AG09309 (cell line): ENCODE results near the gene SYT3.

Source experiments
- DNase-seq: peaks from one replicate; pipeline ENCODE4 v3.0.0-alpha.2; 2010; ENCODE audit warnings: low read depth
- H3K4me3 ChIP-seq: 2 replicates; pipeline ENCODE4 v1.5.1; 2011; ENCODE audit warnings: mild to moderate bottlenecking, low read depth, low read length, moderate library complexity; ENCODE audit not compliant: control insufficient read depth
- CTCF ChIP-seq: IDR thresholded peaks from 2 replicates; pipeline ENCODE4 v1.5.1; 2011; ENCODE audit warnings: mild to moderate bottlenecking, low read depth, low read length, inconsistent platforms; ENCODE audit not compliant: insufficient read depth, control insufficient read depth; ENCODE audit errors: missing control alignments

Gene SYT3

GRCh38 chr19:50662651-50663481 lies 23.2 kb upstream of the SYT3 start:
- H3K4me3 ChIP-seq, result no peak overlapping the region
- DNase-seq, result no peak
- TF ChIP-seq CTCF, result no peak

DNA sequence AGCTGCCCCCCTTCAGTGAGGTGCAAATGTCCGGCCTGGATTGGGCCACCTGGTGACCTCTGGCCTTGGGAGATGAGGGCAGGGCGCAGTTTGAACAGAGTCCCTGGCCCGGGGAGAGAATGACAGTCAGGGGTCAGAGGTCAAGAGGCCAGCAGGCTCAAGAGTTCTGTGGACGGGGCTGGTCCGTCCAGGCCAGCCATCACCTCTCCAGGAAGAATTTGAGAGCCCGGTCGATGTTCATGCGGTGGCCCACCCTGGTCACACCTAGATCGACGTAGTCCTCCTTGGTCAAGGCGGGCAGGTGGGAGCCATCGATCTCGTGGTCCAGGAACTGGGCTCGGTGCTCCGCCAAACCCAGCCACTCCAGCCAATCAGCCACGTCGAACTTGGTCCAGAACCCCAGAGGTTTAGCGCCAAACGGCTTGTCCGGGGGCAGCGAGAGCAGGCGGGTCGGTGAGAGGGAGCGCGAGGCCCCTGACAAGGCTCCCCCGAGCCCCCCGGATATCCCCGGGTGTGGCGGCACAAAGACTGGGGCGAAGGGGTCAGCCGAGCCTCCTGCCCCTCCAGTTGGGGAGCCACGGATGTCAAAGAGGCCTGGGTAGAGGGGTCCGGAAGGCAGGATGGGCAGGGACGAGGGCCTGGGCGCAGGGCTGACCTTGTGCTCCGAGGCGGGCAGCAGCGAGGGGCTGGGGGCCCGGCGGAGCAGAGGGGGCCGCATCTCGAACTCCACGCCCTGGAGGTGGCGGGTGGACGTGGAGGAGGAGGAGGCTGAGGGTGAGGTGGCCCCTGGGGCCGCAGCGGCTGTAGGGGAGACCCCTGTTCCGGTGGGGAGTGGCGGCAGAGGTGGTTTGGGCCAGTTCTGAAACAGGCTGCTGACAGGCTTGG lies 22.3 kb upstream of the SYT3 start:
- H3K4me3 ChIP-seq, result no peak overlapping the region
- DNase-seq, result no peak
- TF ChIP-seq CTCF, result no peak

GRCh38 chr19:50661023-50661422 lies 21.3 kb upstream of the SYT3 start:
- no peak for DNase-seq
- no peak for TF ChIP-seq CTCF
- H3K4me3 ChIP-seq, result no peak overlapping the region

DNA sequence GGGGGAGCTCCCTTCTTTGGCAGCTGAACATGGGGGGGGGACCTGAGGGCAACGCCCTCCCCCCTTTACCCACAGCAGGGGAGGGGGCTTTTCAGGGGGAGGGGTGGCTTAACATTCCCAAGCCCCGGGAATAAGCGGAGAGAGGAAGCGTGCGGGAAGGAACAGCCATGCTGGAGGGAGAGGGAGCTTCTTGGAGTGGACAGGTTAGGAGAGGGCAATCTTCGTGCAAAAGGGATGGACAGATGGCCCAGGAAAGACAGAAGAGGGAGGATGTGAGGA lies 20.3 kb upstream of the SYT3 start:
- H3K4me3 ChIP-seq, result no peak overlapping the region
- TF ChIP-seq CTCF, result no peak
- DNase-seq, result no peak

DNA sequence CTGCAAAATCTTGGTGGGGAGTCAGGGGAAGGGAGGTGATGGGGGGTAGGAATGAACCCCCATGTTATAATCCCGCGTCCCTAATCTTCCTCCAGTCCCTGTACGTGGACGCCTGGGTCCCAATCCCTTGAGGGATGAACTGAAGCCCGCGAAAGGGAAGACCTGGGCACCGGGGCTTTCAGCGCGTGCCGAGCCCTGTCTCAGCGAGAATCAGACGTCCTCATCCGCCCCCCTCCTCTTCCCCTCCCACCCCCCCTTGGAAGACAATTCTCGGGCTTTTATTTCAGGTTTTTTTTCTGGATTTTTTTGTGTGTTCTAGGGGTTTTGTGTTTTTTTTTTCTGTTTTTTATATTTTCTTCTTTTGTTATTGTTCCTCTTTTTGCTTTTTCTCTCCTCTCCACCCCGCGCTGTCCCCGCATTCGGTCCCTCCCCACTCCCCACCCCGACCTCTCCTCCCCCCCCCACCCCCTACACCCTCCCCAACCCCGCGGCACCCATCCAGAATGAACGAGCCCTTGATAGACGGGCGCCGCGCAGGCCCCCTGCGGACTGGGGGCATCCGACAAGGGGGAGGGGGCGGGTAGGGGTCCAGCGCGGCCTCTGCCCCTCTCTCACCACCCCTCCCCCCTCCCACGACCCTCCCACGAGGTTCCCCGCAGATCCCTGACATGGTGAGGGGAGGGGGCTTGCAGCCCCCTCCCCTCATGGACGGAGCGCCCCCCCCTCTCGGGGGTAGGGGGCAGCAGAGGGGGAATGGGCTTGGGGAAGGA lies 19.8 kb upstream of the SYT3 start:
- DNase-seq, result no peak
- no peak overlapping the region for H3K4me3 ChIP-seq
- TF ChIP-seq CTCF, result no peak
